GM04504 (cell line): ENCODE results near the gene RAD51B.
"Not testable (repeated sequence)": the region's sequence is repeated elsewhere in the genome, so short reads cannot be mapped to it uniquely, and the experiment has no call there.

Source experiments
- DNase-seq: peaks from one replicate; pipeline ENCODE4 v3.0.0-alpha.2; 2012; ENCODE audit warnings: low read depth

Gene RAD51B

DNA sequence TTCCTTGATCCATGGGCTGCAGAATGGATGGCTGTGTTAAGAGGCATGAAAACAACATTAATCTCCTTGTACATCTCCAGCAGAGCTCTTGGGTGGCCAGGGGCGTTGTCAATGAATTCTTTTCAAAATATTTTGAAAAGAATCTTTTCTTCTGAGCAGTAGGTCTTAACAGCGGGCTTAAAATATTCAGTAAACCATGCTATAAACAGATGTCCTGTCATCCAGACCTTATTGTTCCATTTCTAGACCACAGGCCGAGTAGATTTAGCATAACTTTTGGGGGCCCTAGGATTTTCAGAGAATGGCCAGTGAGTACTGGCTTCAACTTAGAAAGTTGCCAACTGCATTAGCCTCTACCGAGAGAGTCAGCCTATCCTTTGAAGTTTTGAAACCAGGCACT, 130.2 kb downstream of the RAD51B start:
- no peak for DNase-seq

- no peak for DNase-seq
Observed at GRCh38 chr14:67950386-67950785, 130.8 kb downstream of the RAD51B start.

DNA sequence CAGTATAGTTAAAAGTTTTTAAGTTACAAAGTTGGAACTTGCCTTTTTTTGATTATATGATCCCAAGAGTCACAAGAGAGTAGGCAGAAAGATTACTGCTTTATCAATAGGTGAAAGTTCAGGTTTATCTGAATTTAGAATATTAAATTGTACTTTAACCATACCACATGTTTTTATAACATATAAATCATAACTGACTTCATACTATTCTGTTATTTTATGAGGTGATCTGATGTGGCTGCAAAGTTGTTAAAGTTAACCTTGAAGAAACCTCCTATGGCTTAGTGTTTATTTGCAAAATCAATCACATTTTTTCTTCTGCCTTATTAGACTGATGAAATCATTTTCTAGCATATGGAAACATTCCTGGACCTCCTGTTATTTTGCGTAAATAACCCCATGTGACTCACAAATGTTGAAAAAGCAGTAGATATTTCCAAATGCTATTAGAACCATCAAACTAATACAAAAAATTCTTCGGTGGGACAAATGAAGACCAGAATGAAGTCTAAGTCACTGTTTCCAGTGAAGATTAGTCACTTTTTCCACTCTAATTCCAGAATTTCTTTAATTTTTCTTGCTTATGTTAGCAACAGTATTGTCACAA, 132.1 kb downstream of the RAD51B start:
- DNase-seq = no peak

DNA sequence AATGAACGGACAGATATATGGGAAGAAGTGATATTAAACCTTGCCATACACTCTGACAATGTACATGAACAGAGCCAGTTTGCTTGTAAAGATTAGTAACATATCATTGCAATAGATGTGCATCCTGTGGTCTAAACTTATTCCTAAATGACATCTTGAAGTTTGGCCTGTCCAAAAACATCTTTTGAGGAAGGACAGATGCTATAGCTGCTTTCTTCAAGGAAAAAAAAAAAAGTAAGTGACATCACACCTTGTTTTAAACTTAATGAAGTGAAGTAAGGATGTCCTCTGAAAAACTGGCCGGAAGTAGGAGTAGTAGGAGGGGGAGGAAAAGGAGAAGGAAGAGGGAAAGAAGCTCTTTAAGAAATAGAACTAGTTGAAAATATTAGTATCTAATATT, 132.8 kb downstream of the RAD51B start:
- no peak for DNase-seq

DNA sequence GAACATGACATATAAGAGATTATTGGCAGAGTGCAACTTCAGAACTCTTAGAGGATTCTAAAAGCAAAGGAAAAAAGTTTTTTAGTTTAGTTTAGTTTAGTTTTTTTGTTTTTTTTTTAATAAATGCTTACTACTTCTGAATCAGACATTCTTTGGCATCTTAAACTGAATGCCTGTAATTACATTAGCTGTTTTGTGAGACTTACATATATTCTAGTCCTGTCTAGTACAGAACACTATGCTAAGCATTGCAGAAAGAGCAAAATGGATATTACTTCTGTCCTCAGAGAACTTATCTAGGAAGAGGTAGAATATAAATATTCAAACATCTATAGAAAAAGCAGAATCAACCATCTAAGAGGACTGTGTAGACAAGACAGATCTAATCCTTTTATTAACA, 133.2 kb downstream of the RAD51B start:
- DNase-seq = no peak

DNA sequence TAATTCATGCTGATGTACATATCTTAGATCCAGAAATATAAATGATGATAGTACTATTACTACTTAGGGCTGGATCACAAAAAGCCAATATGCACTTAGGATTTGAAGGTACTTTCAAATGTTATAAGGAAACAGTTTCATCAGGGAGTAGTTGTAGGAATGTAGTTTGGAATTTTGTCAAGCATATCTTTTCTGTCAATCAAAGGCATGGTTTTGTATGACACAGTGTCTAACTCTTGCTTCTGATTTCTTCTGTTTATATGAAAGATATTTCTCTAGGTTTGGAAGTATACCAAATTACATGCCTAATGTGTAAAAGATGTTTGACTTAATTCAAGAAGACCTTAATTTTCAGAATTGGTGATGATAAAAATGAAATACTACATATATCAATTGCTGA, 135.7 kb downstream of the RAD51B start:
- DNase-seq = no peak

GRCh38 chr14:67957946-67958345, 138.4 kb downstream of the RAD51B start:
- no peak for DNase-seq

DNA sequence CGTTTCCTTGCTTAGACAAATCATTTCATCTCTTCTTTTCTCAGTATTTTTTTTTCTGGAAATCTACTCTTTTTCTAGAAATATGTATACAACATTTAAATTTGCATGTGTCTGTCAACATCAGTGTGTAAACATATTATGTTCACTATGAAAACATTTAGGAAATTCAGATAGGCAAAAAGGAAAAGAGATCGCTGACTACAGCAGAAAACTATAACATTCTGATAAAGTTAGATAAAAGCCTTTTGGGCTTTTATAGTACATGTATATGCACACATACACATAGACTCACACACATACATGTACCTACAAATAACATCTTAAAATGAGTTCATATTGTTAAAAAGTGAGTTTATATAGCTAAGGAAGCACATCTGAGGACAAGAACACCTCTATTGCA, 142.1 kb downstream of the RAD51B start:
- no peak for DNase-seq

DNA sequence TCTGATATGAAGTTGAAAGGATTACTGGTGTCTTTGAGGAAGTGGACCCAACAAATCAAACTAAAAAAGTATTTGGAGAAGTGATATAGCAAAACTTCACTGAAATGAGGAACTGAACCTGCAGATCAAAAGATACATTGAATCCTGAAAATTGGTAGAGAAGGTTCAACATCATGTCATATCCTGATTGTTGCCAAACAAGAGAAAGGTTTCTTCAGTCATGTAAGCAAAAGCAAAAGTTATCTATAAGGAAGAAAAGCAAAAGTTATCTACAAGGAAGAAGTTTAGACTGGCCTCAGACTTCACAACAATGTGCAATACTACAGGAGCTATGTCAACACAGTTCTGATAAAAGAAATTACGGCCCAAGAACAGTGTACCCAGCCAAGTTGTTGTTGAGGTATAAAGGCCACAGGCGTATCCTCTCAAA, 142.7 kb downstream of the RAD51B start:
- DNase-seq = no peak

GRCh38 chr14:67963545-67963944, 144.0 kb downstream of the RAD51B start:
- no peak for DNase-seq

- no peak for DNase-seq
Observed at GRCh38 chr14:67963960-67964812, 144.6 kb downstream of the RAD51B start.

GRCh38 chr14:67965696-67966095, 146.1 kb downstream of the RAD51B start:
- DNase-seq = no peak

GRCh38 chr14:67967206-67967605, 147.6 kb downstream of the RAD51B start:
- no peak for DNase-seq

- not testable (repeated sequence) for DNase-seq
Observed at GRCh38 chr14:67967970-67968369, 148.4 kb downstream of the RAD51B start.

GRCh38 chr14:67970923-67971322, 151.3 kb downstream of the RAD51B start:
- no peak for DNase-seq

DNA sequence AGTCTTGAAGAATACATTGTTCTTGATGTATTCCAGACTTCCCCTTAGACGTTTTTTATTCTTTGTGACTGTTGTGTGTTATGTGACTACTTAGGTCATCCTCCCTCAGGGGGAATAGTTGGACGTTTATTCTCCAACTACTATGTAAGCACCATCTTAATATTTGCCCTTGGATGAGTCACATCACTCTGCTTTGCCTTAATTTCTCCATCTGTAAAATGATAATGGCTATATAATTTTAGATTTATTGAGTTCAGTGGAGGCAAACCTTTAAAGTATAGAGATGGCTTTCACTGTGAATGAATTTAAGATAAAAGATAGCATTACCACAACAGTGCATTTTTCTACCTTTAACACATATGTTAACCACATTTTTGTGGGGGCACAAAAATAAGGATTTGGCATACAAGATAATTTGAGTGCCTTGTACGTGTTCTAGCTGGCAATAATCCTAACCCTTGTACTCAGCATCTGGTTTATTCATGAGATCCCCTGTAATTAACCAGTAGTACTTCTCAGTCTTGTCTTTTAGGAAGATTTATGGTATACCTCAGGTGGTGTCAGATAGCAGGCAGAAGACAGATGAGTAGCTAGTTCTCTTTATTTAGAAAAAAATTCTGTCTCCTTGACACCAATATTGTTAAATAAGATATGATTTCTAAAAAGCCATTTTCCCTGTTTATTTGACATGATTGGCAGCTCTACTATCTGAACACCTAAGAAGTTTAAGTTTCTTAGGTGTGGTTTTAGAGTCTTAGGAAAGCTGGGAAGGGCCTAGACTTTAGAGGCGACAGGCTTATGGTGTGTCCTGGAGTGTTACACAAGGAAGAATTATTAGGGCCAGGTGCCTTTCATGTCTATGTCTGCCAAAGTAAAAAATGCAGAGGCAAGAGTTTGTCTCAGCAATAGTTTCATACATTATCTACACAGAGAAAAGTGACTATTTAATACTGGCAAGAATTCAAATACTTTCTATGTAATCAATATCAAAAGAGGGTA, 152.3 kb downstream of the RAD51B start:
- DNase-seq = no peak

- no peak for DNase-seq
Observed at GRCh38 chr14:67973436-67973835, 153.9 kb downstream of the RAD51B start.

- no peak for DNase-seq
Observed at GRCh38 chr14:67975470-67975869, 155.9 kb downstream of the RAD51B start.

DNA sequence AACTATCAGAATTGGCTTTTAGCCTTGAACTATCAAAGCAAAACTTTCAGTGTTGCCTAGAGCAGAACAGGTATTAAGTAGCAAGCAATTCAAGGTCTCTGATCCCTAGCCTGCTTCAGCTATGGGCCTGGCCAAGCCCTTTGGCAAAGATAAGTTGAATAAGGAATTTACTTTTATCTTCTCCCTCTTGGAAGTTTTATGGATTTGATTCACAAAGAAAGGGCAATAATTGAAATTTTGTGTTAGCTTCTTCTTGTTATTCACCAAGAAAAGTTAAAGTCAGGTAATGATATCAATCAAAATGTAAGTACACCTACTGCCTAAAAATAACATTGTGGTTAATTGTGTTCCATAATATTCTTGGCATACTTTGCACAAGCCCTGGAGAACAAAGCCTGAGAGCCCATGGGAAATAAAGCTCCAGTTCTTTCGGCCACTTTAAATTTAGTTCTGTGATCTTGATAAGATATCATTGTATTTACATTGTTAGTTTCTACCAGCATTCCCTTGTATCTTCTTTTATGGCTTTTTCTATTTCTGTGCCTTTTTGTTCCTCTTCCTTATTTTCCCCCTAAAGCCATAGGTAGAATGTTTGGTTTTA, 158.0 kb downstream of the RAD51B start:
- no peak for DNase-seq

DNA sequence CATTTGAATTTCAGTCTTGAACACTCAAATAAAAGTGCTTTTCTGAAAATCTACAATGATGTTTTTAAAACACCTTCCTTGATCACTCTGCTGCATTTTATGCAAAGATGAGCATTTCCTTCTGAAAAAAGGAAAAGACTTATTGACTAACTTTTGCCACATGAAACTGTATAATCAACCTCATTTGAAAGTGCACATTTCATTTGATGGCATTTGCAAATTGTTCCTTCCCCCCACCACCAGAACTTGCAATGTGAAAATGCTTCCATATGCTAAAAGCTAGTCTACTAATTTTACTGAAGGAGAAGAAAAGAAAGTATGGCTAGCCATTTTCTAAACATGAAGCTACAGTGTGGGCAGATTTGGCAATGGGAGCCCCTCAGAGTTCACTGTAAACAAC, 159.2 kb downstream of the RAD51B start:
- DNase-seq = no peak

GRCh38 chr14:67982711-67983608, 163.4 kb downstream of the RAD51B start:
- no peak for DNase-seq
